ENCODE measurements around the gene ANTXRL. TPM values are rescaled to one million over a fixed set of nuclear protein-coding genes. Genes with fewer than 3 reads are reported as not detected.

ANTXRL gene
- total and polyA plus RNA-seq, 2 of the 8 experiments (the other 6 are each of a cell fraction or from before 2014, with no cell fraction given), result not detected

GRCh38 chr10:46288601-46289206 lies 1.9 kb downstream of the ANTXRL start:
- Histone ChIP-seq H2AFZ (ENCODE audit: low read length) (no peak overlapping the region), H2BK15ac (ENCODE audit: low read length) (no peak overlapping the region), H3K9ac (replicated peaks in 1 of 4; ENCODE audit: extremely low read depth in 1 of 4, low read depth in 3 of 4, low read length in 3 of 4) (no peak overlapping the region), H2BK120ac (replicated peaks; ENCODE audit: low read depth, low read length) (no peak overlapping the region), H2BK12ac (ENCODE audit: low read depth, low read length) (no peak overlapping the region), H3K56ac (replicated peaks; ENCODE audit: insufficient read length, low read depth, low read length) (no peak overlapping the region), H4K20me1 (replicated peaks in 1 of 2; ENCODE audit: control insufficient read depth in 1 of 2, insufficient read depth in 2 of 2, low read length in 2 of 2) (peaks cover 0 to 5% of the 10 kb centered on the region in 2 experiments), H2BK5ac (ENCODE audit: low read depth, low read length) (no peak overlapping the region), H4K8ac (ENCODE audit: extremely low read depth, insufficient read depth, low read length) (no peak overlapping the region), H3K9me3 (ENCODE audit: insufficient read depth in 2 of 2, low read depth in 1 of 2, low read length in 1 of 2) (no peaks in the 10 kb centered on the region), H3K23me2 (ENCODE audit: low read depth, low read length) (peaks cover 14% of the 10 kb centered on the region), H3K4me1 (replicated peaks in 1 of 4; ENCODE audit: control insufficient read depth in 3 of 4, insufficient read depth in 4 of 4, low read length in 3 of 4) (peaks cover 0 to 6% (median 3%) of the 10 kb centered on the region in 4 experiments; a peak in 3 of 7 replicates), H3K14ac (ENCODE audit: insufficient read length) (no peak overlapping the region), H3K79me1 (ENCODE audit: low read depth, low read length) (no peaks in the 10 kb centered on the region), H4K5ac (ENCODE audit: insufficient read length, low read depth, low read length) (no peak overlapping the region), H2AK5ac (ENCODE audit: low read depth, low read length) (no peak overlapping the region), H3K23ac (ENCODE audit: insufficient read length) (no peak overlapping the region), H3K4me3 (ENCODE audit: extremely low read depth in 1 of 4, insufficient read depth in 2 of 4, low read depth in 3 of 4, low read length in 4 of 4) (no peak overlapping the region), H2BK20ac (ENCODE audit: low read length) (no peak overlapping the region), H3K79me2 (ENCODE audit: control insufficient read depth in 1 of 2, insufficient read depth in 2 of 2, low read length in 2 of 2) (no peaks in the 10 kb centered on the region), H3K18ac (ENCODE audit: extremely low read depth, low read length) (no peak overlapping the region), H3K27me3 (replicated peaks in 1 of 4; ENCODE audit: control insufficient read depth in 3 of 4, extremely low read depth in 1 of 4, insufficient read depth in 3 of 4, low read length in 3 of 4) (peaks cover 5 to 17% (median 14%) of the 10 kb centered on the region in 4 experiments), H3K4ac (replicated peaks; ENCODE audit: insufficient read length, low read depth, low read length) (no peak overlapping the region), H3K27ac (ENCODE audit: low read depth, low read length) (no peak overlapping the region), H3K36me3 (ENCODE audit: control insufficient read depth in 2 of 4, insufficient read depth in 4 of 4, low read length in 3 of 4) (no peaks in the 10 kb centered on the region), H3K4me2 (ENCODE audit: insufficient read depth in 1 of 2, low read depth in 2 of 2, low read length in 2 of 2) (no peak overlapping the region), H4K91ac (replicated peaks; ENCODE audit: insufficient read length, low read length) (no peak overlapping the region)
- 94% methylated on average over 6 of the region's 6 CpGs; no CpG with 5 or more reads in 1 of the 2 experiments for WGBS, 2 experiments (ENCODE audit: extremely low coverage in 1 of 2, insufficient coverage in 1 of 2, insufficient read length in 1 of 2, insufficient replicate concordance in 2 of 2, low coverage in 1 of 2, low lambda C conversion rate in 2 of 2, missing lambda C conversion rate in 1 of 2)
- CTCF ChIA-PET (ENCODE audit: partially characterized antibody), result interaction anchor here (1.3 to 1.5 kb wide), 2 partner anchors 33 to 59 kb away, joined by 4 read pairs; no protein-coding TSS in a partner anchor
- DNase-seq (ENCODE audit: low read depth in 1 of 2, low spot score in 2 of 2) (no peak), FAIRE-seq (no peak)
- POLR2A ChIA-PET (ENCODE audit: partially characterized antibody), result no interaction called here
- no peak for TF ChIP-seq SP2 (IDR thresholded peaks at IDR 0.05; ENCODE audit: low read length)

All from H1 (cell line).